HUES48 (cell line): ENCODE measurements around the gene HTR3B.
"Not testable (repeated sequence)": the region's sequence is repeated elsewhere in the genome, so short reads cannot be mapped to it uniquely, and the experiment has no call there.

Experiments used
- H3K27ac ChIP-seq: one replicate; pipeline ENCODE4 v1.7.0; 2013; ENCODE audit warnings: low read depth, low read length, inconsistent platforms
- H3K27me3 ChIP-seq: 2 replicates; pipeline ENCODE4 v1.6.1; 2013; ENCODE audit warnings: mild to moderate bottlenecking, low read length; ENCODE audit not compliant: control insufficient read depth, insufficient read depth
- H3K36me3 ChIP-seq: 2 replicates; pipeline ENCODE4 v1.6.1; 2013; ENCODE audit warnings: low read length; ENCODE audit not compliant: control insufficient read depth, insufficient read depth
- H3K4me1 ChIP-seq: 2 replicates; pipeline ENCODE4 v1.6.1; 2013; ENCODE audit warnings: mild to moderate bottlenecking, low read length; ENCODE audit not compliant: control insufficient read depth, insufficient read depth
- H3K4me3 ChIP-seq: 2 replicates; pipeline ENCODE4 v1.5.1; 2013; ENCODE audit warnings: mild to moderate bottlenecking, low read depth, low read length
- H3K9ac ChIP-seq: 2 replicates; pipeline ENCODE4 v1.6.1; 2013; ENCODE audit warnings: mild to moderate bottlenecking, low read depth, low read length, moderate library complexity
- H3K9me3 ChIP-seq: 2 replicates; pipeline ENCODE4 v1.6.1; 2013; ENCODE audit warnings: low read length; ENCODE audit not compliant: control insufficient read depth, insufficient read depth

HTR3B gene

GRCh38 chr11:113874096-113874495 lies 30.5 kb upstream of the HTR3B start:
- Histone ChIP-seq H3K4me3 (peak overlapping the region; percentile 91), H3K36me3 (peaks cover 37% of the 10 kb centered on the region), H3K9ac (peak overlapping the region; percentile 76), H3K27ac (no peak overlapping the region), H3K9me3 (no peaks in the 10 kb centered on the region), H3K4me1 (peaks cover 24% of the 10 kb centered on the region), H3K27me3 (no peaks in the 10 kb centered on the region)

GRCh38 chr11:113874581-113875233 lies 29.9 kb upstream of the HTR3B start:
- H3K4me1 ChIP-seq: peaks cover 24% of the 10 kb centered on the region
- peak overlapping the region; percentile 77 for H3K27ac ChIP-seq

DNA sequence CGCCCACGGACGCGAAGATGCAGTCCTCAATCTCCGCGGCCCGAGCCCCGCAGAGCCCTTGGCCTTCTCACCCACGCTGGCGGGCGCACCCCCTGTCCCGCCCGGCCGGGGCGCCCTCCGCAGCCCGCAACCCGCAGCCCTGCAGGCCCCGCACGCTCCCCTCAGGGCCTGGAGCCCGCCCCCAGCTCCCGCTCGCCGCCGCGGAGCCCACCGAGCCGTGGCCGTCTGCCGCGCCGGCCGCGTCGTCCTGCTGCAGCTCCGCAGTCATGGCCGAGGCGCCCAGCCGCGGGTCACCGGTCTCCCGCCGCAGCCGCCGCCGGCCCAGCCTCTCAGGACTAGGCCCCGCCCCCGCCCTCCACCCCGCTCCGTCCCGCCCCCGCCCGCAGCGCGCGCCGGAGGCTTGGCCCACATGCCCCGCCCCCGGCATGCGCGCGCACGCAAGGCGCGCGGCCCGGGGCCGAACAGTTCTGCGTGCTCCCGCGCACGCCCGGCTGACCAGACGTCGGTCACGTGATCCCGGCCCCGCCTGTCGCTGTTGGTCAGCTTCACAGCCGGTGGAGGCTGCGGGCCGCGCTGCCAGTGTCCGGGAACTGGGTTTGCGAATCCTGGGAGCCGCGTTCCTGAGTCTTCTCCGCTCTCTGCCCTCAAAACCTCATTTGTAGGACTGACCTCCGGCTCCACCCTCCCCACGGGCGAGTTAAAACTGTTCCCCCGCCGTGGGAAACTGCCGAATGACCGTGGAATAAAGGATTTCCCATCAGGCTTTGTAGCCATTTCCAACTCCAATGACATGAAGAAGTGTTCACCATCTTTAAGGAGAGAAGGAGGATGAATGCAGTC lies 29.1 kb upstream of the HTR3B start, which contains the start of gene USP28:
Gene USP28 (minus strand): TSS at position 339 of the 840 bp plus-strand sequence. CDS start 71 bp downstream, at position 268.
- H3K27me3 ChIP-seq: no peaks in the 10 kb centered on the region
- H3K27ac ChIP-seq: peak within 1 kb of the TSS; percentile 93
- peak within 1 kb of the TSS; percentile 91 for H3K4me3 ChIP-seq
- H3K4me1 ChIP-seq: peaks cover 24% of the 10 kb centered on the region
- peak within 1 kb of the TSS; percentile 90 for H3K9ac ChIP-seq
- H3K9me3 ChIP-seq: no peaks in the 10 kb centered on the region
- H3K36me3 ChIP-seq: peaks cover 27% of the 10 kb centered on the region

More at GRCh38 chr11:113874581-113875233, 29.9 kb upstream of the HTR3B start:
- Histone ChIP-seq H3K9me3 (no peaks in the 10 kb centered on the region), H3K4me3 (peak overlapping the region; percentile 91), H3K27me3 (no peaks in the 10 kb centered on the region), H3K9ac (peak overlapping the region; percentile 76), H3K36me3 (peaks cover 31% of the 10 kb centered on the region)

DNA sequence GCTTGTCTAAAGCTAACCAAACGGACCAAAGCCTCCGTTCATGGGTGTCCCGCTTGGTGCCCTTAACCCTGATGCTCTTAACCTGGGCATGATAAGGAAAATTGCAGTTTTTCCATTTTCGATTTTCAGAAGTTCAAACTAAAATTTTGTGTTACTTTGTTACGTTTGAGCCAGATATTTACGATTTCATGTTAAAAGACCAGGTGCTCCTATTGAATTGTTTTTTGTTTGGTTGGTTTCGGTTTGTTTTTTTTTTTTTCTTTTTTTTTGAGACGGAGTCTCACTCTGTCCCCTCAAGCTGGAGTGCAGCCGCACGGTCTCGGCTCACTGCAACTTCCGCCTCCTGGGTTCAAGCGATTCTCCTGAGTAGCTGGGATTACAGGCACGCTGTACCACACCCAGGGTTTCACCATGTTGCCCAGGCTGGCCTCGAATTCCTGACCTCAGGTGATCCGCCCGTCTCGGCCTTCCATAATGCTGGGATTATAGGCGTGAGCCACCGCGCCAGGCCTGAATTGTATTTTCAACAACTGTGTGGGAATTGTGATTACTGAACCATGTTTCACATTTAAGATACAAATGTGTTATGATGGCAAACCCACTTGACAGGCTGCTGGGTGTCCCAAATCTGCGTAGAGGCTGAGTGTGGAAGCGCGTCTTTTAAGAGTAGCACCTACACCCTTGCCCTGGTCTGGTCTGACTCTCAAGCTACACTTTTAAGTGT lies 28.4 kb upstream of the HTR3B start:
- peak overlapping the region; percentile 82 for H3K4me3 ChIP-seq
- H3K27ac ChIP-seq: peak overlapping the region; percentile 93
- H3K4me1 ChIP-seq: peaks cover 18% of the 10 kb centered on the region
- peak overlapping the region; percentile 90 for H3K9ac ChIP-seq
- no peaks in the 10 kb centered on the region for H3K9me3 ChIP-seq
- peaks cover 19% of the 10 kb centered on the region for H3K36me3 ChIP-seq
- no peaks in the 10 kb centered on the region for H3K27me3 ChIP-seq

- Histone ChIP-seq H3K4me3 (no peak overlapping the region), H3K9ac (no peak overlapping the region), H3K9me3 (no peaks in the 10 kb centered on the region), H3K4me1 (peaks cover 16% of the 10 kb centered on the region), H3K27me3 (no peaks in the 10 kb centered on the region), H3K27ac (no peak overlapping the region), H3K36me3 (peaks cover 11% of the 10 kb centered on the region)
Observed at GRCh38 chr11:113876798-113877669, 27.6 kb upstream of the HTR3B start.

GRCh38 chr11:113877670-113878055 lies 26.9 kb upstream of the HTR3B start:
- H3K9ac ChIP-seq: no peak overlapping the region
- H3K9me3 ChIP-seq: no peaks in the 10 kb centered on the region
- H3K27me3 ChIP-seq: no peaks in the 10 kb centered on the region
- H3K27ac ChIP-seq: no peak overlapping the region
- peaks cover 13% of the 10 kb centered on the region for H3K4me1 ChIP-seq
- no peak overlapping the region for H3K4me3 ChIP-seq
- peaks cover 5% of the 10 kb centered on the region for H3K36me3 ChIP-seq

DNA sequence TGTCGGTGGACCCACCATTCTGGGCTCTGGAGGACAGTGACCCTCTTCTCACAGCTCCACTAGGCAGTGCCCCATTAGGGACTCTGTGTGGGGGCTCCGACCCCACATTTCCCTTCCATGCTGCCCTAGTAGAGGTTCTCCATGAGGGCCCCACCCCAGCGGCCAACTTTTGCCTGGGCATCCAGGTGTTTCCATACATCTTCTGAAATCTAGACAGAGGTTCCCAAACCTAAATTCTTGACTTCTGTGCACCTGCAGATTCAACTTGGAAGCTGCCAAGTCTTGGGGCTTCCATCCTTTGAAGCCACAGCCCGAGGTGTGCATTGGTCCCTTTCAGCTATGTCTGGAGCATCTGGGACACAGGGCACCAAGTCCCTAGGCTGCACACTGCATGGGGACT lies 25.1 kb upstream of the HTR3B start:
- H3K36me3 ChIP-seq, H3K9me3 ChIP-seq, H3K4me1 ChIP-seq, H3K4me3 ChIP-seq, H3K27me3 ChIP-seq, H3K27ac ChIP-seq, H3K9ac ChIP-seq: not testable (repeated sequence)

- H3K9ac ChIP-seq: no peak overlapping the region
- H3K4me3 ChIP-seq: no peak overlapping the region
- H3K9me3 ChIP-seq: no peaks in the 10 kb centered on the region
- H3K27ac ChIP-seq: no peak overlapping the region
- no peaks in the 10 kb centered on the region for H3K36me3 ChIP-seq
- peaks cover 6% of the 10 kb centered on the region; the same call in 1 of the 2 replicates for H3K4me1 ChIP-seq
- no peaks in the 10 kb centered on the region for H3K27me3 ChIP-seq
Observed at GRCh38 chr11:113880971-113881370, 23.6 kb upstream of the HTR3B start.

- H3K4me1 ChIP-seq: peaks cover 4% of the 10 kb centered on the region; the same call in 1 of the 2 replicates
- H3K9me3 ChIP-seq: no peaks in the 10 kb centered on the region
- H3K27me3 ChIP-seq: no peaks in the 10 kb centered on the region
- no peak overlapping the region for H3K4me3 ChIP-seq
- no peak overlapping the region for H3K27ac ChIP-seq
- H3K9ac ChIP-seq: no peak overlapping the region
- H3K36me3 ChIP-seq: no peaks in the 10 kb centered on the region
Observed at GRCh38 chr11:113881856-113882255, 22.7 kb upstream of the HTR3B start.

DNA sequence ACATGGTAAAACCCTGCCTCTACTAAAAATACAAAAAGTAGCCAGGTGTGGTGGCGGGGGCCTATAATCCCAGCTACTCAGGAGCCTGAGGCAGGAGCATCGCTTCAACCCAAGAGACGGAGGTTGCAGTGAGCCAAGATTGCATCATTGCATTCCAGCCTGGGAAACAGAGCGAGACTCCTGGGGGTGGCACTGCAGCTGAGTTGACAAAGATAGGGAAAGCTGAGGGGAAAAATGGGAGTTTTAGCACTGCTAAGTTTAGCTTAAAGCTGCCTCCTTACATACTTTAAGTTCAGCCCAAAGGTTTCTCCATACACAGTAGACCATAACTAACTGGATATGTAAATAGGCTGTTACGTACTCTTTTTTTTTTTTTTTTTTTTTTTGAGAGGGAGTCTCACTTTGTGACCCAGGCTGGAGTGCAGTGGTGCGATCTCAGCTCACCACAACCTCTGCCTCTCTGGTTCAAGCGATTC lies 20.2 kb upstream of the HTR3B start:
- no peaks in the 10 kb centered on the region for H3K36me3 ChIP-seq
- peaks cover 4% of the 10 kb centered on the region; the same call in 1 of the 2 replicates for H3K4me1 ChIP-seq
- H3K9me3 ChIP-seq: no peaks in the 10 kb centered on the region
- H3K27ac ChIP-seq: peak overlapping the region; percentile 43
- H3K4me3 ChIP-seq: no peak overlapping the region
- H3K27me3 ChIP-seq: no peaks in the 10 kb centered on the region
- H3K9ac ChIP-seq: peak overlapping the region; percentile 26; the same call in 1 of the 2 replicates
